SKM-1 (cell line): ENCODE data around the gene MT1F.

Source experiments
- DNase-seq: peaks from one replicate; lab custom pipeline; 2025; ENCODE audit not compliant: unreplicated experiment; lab: John Stamatoyannopoulos, UW

The MT1F gene

GRCh38 chr16:56691885-56692284 is 34.1 kb downstream of the MT1F start:
- DNase-seq = no peak

- DNase-seq = no peak
Measured at GRCh38 chr16:56695246-56695645, 37.5 kb downstream of the MT1F start.

GRCh38 chr16:56697456-56698155 is 39.8 kb downstream of the MT1F start:
- no peak for DNase-seq

- no peak for DNase-seq
Measured at GRCh38 chr16:56700195-56700594, 42.4 kb downstream of the MT1F start.

- no peak for DNase-seq
Measured at GRCh38 chr16:56700631-56701030, 42.9 kb downstream of the MT1F start.

- no peak for DNase-seq
Measured at GRCh38 chr16:56701534-56701933, 43.8 kb downstream of the MT1F start.

- no peak for DNase-seq
Measured at GRCh38 chr16:56702836-56703235, 45.1 kb downstream of the MT1F start.
